ENCODE data around the gene GAB4. TPM values are rescaled to one million over a fixed set of nuclear protein-coding genes. Genes with fewer than 3 reads are reported as not detected.

The GAB4 gene
- total and polyA plus RNA-seq, 2 experiments from 2014 or later: 1.5 to 1.7 TPM

GRCh38 chr22:16965083-16965482 lies 42.9 kb downstream of the GAB4 start:
- Histone ChIP-seq H3K79me2 (replicated peaks; ENCODE audit: insufficient read depth) (no peaks in the 10 kb centered on the region), H3K4me2 (no peak overlapping the region), H3K36me3 (ENCODE audit: insufficient read depth) (no peaks in the 10 kb centered on the region), H3K4me3 (no peak overlapping the region), H4K20me1 (replicated peaks; ENCODE audit: insufficient read depth) (no peaks in the 10 kb centered on the region), H3F3A (replicated peaks; ENCODE audit: low read depth) (no peaks in the 10 kb centered on the region), H3K4me1 (ENCODE audit: insufficient read depth) (no peaks in the 10 kb centered on the region), H3K27me3 (ENCODE audit: insufficient read depth) (no peaks in the 10 kb centered on the region), H3K27ac (ENCODE audit: low read depth) (no peak overlapping the region), H2AFZ (no peak overlapping the region), H3K9me2 (ENCODE audit: insufficient read depth) (0 out of 2 replicates have a peak, but pooled peaks cover 4% of the 10 kb centered on the region)
- Mint-ChIP-seq H3K27me3 (ENCODE audit: insufficient read depth, low read depth, poor library complexity) (peaks cover 13% of the 10 kb centered on the region), H3K27ac (no peak overlapping the region), H3K9me3 (peaks cover 94% of the 10 kb centered on the region), H3K4me1 (no peaks in the 10 kb centered on the region), H3K4me3 (no peak overlapping the region), H3K36me3 (ENCODE audit: low read depth) (peaks cover 18% of the 10 kb centered on the region; the same call in 2 of the 3 replicates)
- no peak for ATAC-seq
- no peak for TF ChIP-seq CREB1 (CRISPR knock-in tag; IDR thresholded peaks at IDR 0.05; ENCODE audit: low read depth)
- no peak for TF ChIP-seq ZNF331 (CRISPR knock-in tag; IDR thresholded peaks at IDR 0.05; ENCODE audit: low read depth)
- TF ChIP-seq STAT1 (IDR thresholded peaks at IDR 0.05; ENCODE audit: unreplicated experiment): no peak
- TF ChIP-seq NANOG (IDR thresholded peaks at IDR 0.05; ENCODE audit: borderline replicate concordance): no peak
- no peak for TF ChIP-seq POLR2AphosphoS5 (IDR thresholded peaks at IDR 0.05; ENCODE audit: low read depth)
- TF ChIP-seq JUNB (IDR thresholded peaks at IDR 0.05; ENCODE audit: unreplicated experiment): no peak
- TF ChIP-seq, protein P1, sequence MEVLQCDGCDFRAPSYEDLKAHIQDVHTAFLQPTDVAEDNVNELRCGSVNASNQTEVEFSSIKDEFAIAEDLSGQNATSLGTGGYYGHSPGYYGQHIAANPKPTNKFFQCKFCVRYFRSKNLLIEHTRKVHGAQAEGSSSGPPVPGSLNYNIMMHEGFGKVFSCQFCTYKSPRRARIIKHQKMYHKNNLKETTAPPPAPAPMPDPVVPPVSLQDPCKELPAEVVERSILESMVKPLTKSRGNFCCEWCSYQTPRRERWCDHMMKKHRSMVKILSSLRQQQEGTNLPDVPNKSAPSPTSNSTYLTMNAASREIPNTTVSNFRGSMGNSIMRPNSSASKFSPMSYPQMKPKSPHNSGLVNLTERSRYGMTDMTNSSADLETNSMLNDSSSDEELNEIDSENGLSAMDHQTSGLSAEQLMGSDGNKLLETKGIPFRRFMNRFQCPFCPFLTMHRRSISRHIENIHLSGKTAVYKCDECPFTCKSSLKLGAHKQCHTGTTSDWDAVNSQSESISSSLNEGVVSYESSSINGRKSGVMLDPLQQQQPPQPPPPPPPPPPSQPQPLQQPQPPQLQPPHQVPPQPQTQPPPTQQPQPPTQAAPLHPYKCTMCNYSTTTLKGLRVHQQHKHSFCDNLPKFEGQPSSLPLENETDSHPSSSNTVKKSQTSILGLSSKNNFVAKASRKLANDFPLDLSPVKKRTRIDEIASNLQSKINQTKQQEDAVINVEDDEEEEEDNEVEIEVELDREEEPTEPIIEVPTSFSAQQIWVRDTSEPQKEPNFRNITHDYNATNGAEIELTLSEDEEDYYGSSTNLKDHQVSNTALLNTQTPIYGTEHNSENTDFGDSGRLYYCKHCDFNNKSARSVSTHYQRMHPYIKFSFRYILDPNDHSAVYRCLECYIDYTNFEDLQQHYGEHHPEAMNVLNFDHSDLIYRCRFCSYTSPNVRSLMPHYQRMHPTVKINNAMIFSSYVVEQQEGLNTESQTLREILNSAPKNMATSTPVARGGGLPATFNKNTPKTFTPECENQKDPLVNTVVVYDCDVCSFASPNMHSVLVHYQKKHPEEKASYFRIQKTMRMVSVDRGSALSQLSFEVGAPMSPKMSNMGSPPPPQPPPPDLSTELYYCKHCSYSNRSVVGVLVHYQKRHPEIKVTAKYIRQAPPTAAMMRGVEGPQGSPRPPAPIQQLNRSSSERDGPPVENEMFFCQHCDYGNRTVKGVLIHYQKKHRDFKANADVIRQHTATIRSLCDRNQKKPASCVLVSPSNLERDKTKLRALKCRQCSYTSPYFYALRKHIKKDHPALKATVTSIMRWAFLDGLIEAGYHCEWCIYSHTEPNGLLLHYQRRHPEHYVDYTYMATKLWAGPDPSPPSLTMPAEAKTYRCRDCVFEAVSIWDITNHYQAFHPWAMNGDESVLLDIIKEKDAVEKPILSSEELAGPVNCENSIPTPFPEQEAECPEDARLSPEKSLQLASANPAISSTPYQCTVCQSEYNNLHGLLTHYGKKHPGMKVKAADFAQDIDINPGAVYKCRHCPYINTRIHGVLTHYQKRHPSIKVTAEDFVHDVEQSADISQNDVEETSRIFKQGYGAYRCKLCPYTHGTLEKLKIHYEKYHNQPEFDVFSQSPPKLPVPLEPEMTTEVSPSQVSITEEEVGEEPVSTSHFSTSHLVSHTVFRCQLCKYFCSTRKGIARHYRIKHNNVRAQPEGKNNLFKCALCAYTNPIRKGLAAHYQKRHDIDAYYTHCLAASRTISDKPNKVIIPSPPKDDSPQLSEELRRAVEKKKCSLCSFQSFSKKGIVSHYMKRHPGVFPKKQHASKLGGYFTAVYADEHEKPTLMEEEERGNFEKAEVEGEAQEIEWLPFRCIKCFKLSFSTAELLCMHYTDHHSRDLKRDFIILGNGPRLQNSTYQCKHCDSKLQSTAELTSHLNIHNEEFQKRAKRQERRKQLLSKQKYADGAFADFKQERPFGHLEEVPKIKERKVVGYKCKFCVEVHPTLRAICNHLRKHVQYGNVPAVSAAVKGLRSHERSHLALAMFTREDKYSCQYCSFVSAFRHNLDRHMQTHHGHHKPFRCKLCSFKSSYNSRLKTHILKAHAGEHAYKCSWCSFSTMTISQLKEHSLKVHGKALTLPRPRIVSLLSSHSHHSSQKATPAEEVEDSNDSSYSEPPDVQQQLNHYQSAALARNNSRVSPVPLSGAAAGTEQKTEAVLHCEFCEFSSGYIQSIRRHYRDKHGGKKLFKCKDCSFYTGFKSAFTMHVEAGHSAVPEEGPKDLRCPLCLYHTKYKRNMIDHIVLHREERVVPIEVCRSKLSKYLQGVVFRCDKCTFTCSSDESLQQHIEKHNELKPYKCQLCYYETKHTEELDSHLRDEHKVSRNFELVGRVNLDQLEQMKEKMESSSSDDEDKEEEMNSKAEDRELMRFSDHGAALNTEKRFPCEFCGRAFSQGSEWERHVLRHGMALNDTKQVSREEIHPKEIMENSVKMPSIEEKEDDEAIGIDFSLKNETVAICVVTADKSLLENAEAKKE (CRISPR knock-in tag; IDR thresholded peaks at IDR 0.05): no peak
- no peak for TF ChIP-seq EZH2 (IDR thresholded peaks at IDR 0.05; ENCODE audit: low read depth, unreplicated experiment)
- no peak for DNase-seq (ENCODE audit: low spot score)
